DOHH2 (cell line): Measurements from ENCODE around the gene DNAJC24.

Experiments used
- H3F3A ChIP-seq: fragments of 200-600 bp; sonication (generic), shearing (Covaris generic); 2 replicates; pipeline ENCODE4 v1.6.0; 2016; ENCODE audit warnings: antibody characterized with exemption, mild to moderate bottlenecking; ENCODE audit not compliant: control insufficient read depth, insufficient read depth
- H3K27ac ChIP-seq: fragments of 200-600 bp; sonication (generic); 2 replicates; pipeline ENCODE4 v1.5.1; 2014; ENCODE audit warnings: low read depth, mild to moderate bottlenecking, low read length, moderate library complexity
- H3K27me3 ChIP-seq: fragments of 200-600 bp; sonication (generic); 2 replicates; pipeline ENCODE4 v1.6.1; 2014; ENCODE audit warnings: mild to moderate bottlenecking, low read length, mixed read lengths; ENCODE audit not compliant: control insufficient read depth
- H3K36me3 ChIP-seq: fragments of 200-600 bp; sonication (generic); 2 replicates; pipeline ENCODE4 v1.6.1; 2014; ENCODE audit warnings: mild to moderate bottlenecking, low read length, moderate library complexity, mixed read lengths; ENCODE audit not compliant: control insufficient read depth
- H3K4me1 ChIP-seq: fragments of 200-600 bp; sonication (generic); 2 replicates; pipeline ENCODE4 v1.6.1; 2014; ENCODE audit warnings: mild to moderate bottlenecking, low read length, mixed read lengths; ENCODE audit not compliant: control insufficient read depth
- H3K4me2 ChIP-seq: fragments of 200-600 bp; sonication (generic); 2 replicates; pipeline ENCODE4 v1.6.0; 2014; ENCODE audit warnings: mild to moderate bottlenecking, low read length, moderate library complexity
- H3K4me3 ChIP-seq: fragments of 200-600 bp; sonication (generic); 2 replicates; pipeline ENCODE4 v1.5.1; 2014; ENCODE audit warnings: mild to moderate bottlenecking, low read length, mixed read lengths
- H3K79me2 ChIP-seq: fragments of 200-600 bp; sonication (generic); 2 replicates; pipeline ENCODE4 v1.6.1; 2014; ENCODE audit warnings: mild to moderate bottlenecking, low read length, mixed read lengths; ENCODE audit not compliant: control insufficient read depth
- H3K9me2 ChIP-seq: fragments of 200-600 bp; sonication (generic); replicated peaks from 2 replicates; pipeline ENCODE4 v1.6.1; 2014; ENCODE audit warnings: mild to moderate bottlenecking, low read length, mixed read lengths; ENCODE audit not compliant: control insufficient read depth
- H3K9me3 ChIP-seq: fragments of 200-600 bp; sonication (generic); 2 replicates; pipeline ENCODE4 v1.6.1; 2014; ENCODE audit warnings: antibody characterized with exemption, low read length, mixed read lengths; ENCODE audit not compliant: control insufficient read depth, insufficient read depth
- H4K20me1 ChIP-seq: fragments of 200-600 bp; sonication (generic); 2 replicates; pipeline ENCODE4 v1.6.0; 2014; ENCODE audit warnings: low read depth, mild to moderate bottlenecking, antibody characterized with exemption, low read length, moderate library complexity; ENCODE audit not compliant: control insufficient read depth, insufficient read depth
- EZH2phosphoT487 ChIP-seq: fragments of 200-600 bp; sonication (generic); IDR thresholded peaks from 2 replicates; pipeline ENCODE4 v1.6.1; 2017; ENCODE audit warnings: borderline replicate concordance, mild to moderate bottlenecking, antibody characterized with exemption, low read length, moderate library complexity, mixed read lengths
- TF ChIP-seq, protein P1 (sequence below): fragments of 200-600 bp; sonication (generic); IDR thresholded peaks from one replicate; pipeline ENCODE4 v1.5.1; 2014; ENCODE audit warnings: antibody characterized with exemption, mild to moderate bottlenecking, low read depth, low read length; ENCODE audit not compliant: poor library complexity, severe bottlenecking

The DNAJC24 gene

DNA sequence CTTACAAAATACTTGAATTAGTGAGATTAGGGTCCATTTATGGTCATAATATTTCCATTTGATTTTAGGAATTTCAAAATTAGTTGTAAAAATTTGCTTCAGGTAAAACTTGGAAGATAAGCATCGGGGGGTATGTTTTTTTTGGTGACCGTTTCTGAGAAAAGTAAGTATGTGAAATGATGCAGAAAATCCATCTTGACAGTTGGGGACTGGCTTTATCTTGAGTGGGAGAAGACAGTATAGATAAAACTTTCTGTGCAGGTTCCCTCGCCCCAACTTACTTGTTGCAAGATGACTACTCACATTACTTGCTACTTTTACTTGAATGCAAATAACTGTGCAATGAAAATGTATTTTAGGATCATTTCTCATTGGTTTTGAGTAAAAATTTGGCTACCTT lies 49.5 kb downstream of the DNAJC24 start:
- Histone ChIP-seq H3K9me2 (no peaks in the 10 kb centered on the region), H3K27ac (no peak overlapping the region), H3F3A (no peaks in the 10 kb centered on the region), H4K20me1 (no peaks in the 10 kb centered on the region), H3K27me3 (no peaks in the 10 kb centered on the region), H3K79me2 (no peaks in the 10 kb centered on the region), H3K4me1 (no peaks in the 10 kb centered on the region), H3K9me3 (no peaks in the 10 kb centered on the region), H3K36me3 (no peaks in the 10 kb centered on the region), H3K4me2 (no peak overlapping the region), H3K4me3 (no peak overlapping the region)
- TF ChIP-seq, protein P1, sequence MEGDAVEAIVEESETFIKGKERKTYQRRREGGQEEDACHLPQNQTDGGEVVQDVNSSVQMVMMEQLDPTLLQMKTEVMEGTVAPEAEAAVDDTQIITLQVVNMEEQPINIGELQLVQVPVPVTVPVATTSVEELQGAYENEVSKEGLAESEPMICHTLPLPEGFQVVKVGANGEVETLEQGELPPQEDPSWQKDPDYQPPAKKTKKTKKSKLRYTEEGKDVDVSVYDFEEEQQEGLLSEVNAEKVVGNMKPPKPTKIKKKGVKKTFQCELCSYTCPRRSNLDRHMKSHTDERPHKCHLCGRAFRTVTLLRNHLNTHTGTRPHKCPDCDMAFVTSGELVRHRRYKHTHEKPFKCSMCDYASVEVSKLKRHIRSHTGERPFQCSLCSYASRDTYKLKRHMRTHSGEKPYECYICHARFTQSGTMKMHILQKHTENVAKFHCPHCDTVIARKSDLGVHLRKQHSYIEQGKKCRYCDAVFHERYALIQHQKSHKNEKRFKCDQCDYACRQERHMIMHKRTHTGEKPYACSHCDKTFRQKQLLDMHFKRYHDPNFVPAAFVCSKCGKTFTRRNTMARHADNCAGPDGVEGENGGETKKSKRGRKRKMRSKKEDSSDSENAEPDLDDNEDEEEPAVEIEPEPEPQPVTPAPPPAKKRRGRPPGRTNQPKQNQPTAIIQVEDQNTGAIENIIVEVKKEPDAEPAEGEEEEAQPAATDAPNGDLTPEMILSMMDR, result no peak
- no peak for TF ChIP-seq EZH2phosphoT487

DNA sequence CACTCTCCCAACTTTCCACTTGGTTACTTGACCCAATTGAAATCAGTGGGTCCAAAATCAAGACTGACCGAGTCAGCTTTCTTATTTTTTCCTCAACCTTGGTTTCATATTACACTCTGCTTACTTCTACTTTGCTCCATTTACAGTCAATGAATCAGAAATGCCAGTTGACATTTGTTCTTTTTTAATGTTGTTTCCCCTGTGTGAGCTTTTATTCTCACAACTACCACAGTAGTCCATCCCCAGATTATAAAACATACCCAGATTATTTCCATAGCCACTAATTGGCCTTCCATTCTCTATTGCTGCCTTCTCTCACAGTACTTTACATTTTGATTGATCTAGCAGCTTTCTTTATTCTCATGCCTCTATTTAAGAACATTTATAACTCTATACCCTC lies 50.0 kb downstream of the DNAJC24 start:
- H3K27ac ChIP-seq, result no peak overlapping the region
- H4K20me1 ChIP-seq, result no peaks in the 10 kb centered on the region
- no peaks in the 10 kb centered on the region for H3K4me1 ChIP-seq
- no peaks in the 10 kb centered on the region for H3K9me2 ChIP-seq
- H3K9me3 ChIP-seq, result no peaks in the 10 kb centered on the region
- H3K4me3 ChIP-seq, result no peak overlapping the region
- H3K79me2 ChIP-seq, result no peaks in the 10 kb centered on the region
- H3K27me3 ChIP-seq, result no peaks in the 10 kb centered on the region
- H3K36me3 ChIP-seq, result no peaks in the 10 kb centered on the region
- H3K4me2 ChIP-seq, result no peak overlapping the region
- TF ChIP-seq, protein P1, result no peak
- TF ChIP-seq EZH2phosphoT487, result no peak
- H3F3A ChIP-seq, result no peaks in the 10 kb centered on the region

DNA sequence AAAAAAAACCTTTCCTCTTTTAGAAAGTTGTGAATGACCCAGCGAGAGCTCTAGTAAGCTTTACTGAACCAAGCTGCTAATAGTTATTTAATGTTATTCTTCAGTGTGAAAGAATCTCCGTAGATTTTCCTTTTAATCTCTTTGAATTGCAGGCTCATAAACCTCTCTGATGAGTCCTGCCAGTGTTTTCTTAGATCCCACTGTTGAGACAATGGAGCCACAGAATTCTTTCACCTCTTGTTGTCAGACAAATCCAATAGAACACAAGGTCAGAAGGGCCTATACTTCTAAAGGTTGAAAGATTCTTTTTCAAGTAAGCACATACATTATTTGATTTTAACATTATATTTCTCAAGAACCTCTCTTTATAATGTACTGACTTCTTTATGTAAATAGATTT lies 52.2 kb downstream of the DNAJC24 start:
- Histone ChIP-seq H3K9me2 (no peaks in the 10 kb centered on the region), H3K4me2 (no peak overlapping the region), H4K20me1 (no peaks in the 10 kb centered on the region), H3K4me1 (no peaks in the 10 kb centered on the region), H3K36me3 (no peaks in the 10 kb centered on the region), H3K27ac (no peak overlapping the region), H3F3A (no peaks in the 10 kb centered on the region), H3K27me3 (no peaks in the 10 kb centered on the region), H3K4me3 (no peak overlapping the region), H3K79me2 (no peaks in the 10 kb centered on the region), H3K9me3 (no peaks in the 10 kb centered on the region)
- TF ChIP-seq, protein P1, result no peak
- no peak for TF ChIP-seq EZH2phosphoT487

DNA sequence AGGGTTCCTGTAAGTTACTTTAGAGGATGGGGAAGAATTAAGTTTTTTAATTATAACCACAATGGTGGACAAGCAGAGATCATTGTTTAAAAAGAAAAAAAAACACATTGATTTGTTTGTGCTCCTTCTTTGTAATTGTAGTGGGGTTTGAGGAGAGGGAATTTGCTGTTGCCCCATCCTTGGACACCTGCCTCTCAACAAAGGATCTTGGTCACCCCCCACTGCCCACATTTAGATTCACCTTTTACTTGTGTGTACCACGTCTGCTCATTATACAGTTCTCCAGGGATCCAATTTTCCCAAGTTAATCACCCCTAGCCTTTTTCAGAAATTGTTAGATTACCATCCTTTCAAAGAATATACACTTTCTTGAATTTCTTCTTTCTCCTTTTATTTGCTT lies 53.0 kb downstream of the DNAJC24 start:
- H3K4me1 ChIP-seq, result no peaks in the 10 kb centered on the region
- no peaks in the 10 kb centered on the region for H3K79me2 ChIP-seq
- H3K9me2 ChIP-seq, result no peaks in the 10 kb centered on the region
- H3F3A ChIP-seq, result no peaks in the 10 kb centered on the region
- H4K20me1 ChIP-seq, result no peaks in the 10 kb centered on the region
- no peaks in the 10 kb centered on the region for H3K9me3 ChIP-seq
- H3K36me3 ChIP-seq, result no peaks in the 10 kb centered on the region
- H3K27me3 ChIP-seq, result no peaks in the 10 kb centered on the region
- no peak overlapping the region for H3K4me3 ChIP-seq
- no peak overlapping the region for H3K4me2 ChIP-seq
- no peak overlapping the region for H3K27ac ChIP-seq
- no peak for TF ChIP-seq EZH2phosphoT487
- TF ChIP-seq, protein P1, result no peak
